AG20443 (cell line): ENCODE measurements around the gene HOGA1.
"Not testable (repeated sequence)": the region's sequence is repeated elsewhere in the genome, so short reads cannot be mapped to it uniquely, and the experiment has no call there.

Experiments used
- DNase-seq: peaks from one replicate; pipeline ENCODE4 v3.0.0; 2012; ENCODE audit warnings: low spot score, mixed read lengths

HOGA1 gene

DNA sequence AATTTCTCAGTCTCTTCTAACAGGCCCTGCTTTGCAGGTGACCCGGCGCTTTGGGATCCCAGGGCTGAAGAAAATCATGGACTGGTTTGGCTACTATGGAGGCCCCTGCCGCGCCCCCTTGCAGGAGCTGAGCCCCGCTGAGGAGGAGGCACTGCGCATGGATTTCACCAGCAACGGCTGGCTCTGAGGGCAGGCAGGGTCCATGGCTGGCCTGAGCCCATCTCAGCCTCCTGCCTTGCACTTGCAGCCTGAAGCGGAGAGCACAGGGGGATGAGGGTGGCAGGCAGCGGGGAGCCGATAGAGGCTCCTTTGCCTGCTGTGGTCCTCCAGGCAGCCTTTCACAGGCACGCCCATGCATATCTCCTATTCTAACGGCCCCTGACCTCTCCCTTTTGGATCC is 27.3 kb downstream of the HOGA1 start:
- no peak for DNase-seq

GRCh38 chr10:97612386-97612785 is 28.2 kb downstream of the HOGA1 start:
- peak; percentile 77 for DNase-seq

DNA sequence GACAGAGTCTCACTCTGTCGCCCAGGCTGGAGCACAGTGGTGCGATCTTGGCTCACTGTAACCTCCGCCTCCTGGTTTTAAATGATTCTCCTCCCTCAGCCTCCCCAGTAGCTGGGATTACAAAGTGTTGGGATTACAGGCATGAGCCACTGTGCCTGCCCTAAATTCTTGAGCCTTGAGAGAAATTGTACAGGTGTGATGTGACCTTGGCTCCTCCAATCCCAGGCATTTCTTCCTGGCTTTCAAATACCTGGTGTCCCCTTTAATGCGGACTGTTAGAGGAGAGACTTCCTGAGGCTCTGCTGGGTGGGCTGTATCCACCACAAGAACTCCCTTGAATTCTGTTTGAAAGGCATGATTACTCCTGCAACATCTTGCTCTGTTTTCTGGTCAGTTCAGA is 34.1 kb downstream of the HOGA1 start:
- no peak for DNase-seq

- DNase-seq: no peak
Observed at GRCh38 chr10:97618733-97619132, 34.5 kb downstream of the HOGA1 start.

GRCh38 chr10:97623277-97623676 is 39.1 kb downstream of the HOGA1 start:
- DNase-seq: no peak

DNA sequence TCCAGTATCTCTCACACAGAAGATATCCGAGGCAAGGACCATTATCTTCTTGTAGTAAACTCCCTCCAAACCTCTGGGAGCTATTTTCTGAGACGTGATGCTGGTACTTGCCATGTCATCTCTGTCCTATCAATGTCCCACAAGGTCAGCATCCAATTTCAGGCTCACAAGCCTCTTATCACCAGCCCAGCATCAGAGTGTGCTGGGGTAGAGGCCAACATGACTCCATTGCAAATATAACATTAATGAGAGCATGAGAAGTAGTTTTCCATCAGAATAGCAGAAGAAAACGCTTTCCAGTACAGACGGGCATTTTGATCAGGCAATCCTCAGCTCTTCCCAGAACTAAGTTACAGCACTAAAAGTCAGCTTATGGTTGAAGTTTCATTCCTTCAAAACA is 43.5 kb downstream of the HOGA1 start:
- DNase-seq: no peak

DNA sequence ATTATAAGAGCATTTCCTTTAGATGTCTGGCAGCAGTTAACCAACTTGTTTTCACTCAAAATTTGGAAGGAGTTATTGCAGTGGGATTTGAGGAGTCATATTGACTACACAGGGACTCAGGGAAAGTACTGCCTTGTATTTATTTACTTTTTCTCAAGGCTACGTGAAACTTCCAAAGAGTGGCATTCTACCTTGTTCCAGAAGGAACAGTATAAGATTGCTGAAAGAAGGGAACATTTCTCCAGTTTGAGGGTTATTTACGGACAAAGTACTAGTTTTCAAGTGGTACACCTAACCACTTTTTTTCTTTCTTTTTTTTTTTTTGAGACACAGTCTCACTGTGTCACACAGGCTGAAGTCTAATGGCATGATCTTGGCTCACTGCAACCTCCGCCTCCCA is 44.0 kb downstream of the HOGA1 start:
- no peak for DNase-seq

- DNase-seq: no peak
Observed at GRCh38 chr10:97629289-97629688, 45.1 kb downstream of the HOGA1 start.

DNA sequence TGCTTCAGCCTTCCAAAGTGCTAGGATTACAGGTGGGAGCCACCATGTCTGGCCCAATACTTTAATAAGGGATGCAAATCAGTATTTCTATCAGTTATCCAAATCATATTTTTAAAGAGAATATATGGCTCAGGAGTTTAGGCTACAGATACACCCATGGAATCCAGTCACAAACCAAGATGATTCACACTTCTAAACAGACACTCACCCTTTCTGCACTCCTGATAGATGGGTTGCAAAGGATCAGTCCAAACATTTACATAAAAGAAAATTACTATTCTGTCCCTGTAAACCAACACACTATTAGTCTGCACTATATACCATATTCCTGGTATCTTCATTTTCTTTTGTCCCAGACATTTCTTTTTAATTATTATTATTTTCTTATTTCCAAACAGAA is 46.9 kb downstream of the HOGA1 start:
- no peak for DNase-seq

- DNase-seq: peak; percentile 97
Observed at GRCh38 chr10:97632949-97633884, 49.0 kb downstream of the HOGA1 start, which contains the start of gene MORN4. MORN4 (minus strand) TSS chr10:97633500; CDS start chr10:97619653, 13,847 bp downstream.

- no peak for DNase-seq
Observed at GRCh38 chr10:97633921-97634320, 49.7 kb downstream of the HOGA1 start.

DNA sequence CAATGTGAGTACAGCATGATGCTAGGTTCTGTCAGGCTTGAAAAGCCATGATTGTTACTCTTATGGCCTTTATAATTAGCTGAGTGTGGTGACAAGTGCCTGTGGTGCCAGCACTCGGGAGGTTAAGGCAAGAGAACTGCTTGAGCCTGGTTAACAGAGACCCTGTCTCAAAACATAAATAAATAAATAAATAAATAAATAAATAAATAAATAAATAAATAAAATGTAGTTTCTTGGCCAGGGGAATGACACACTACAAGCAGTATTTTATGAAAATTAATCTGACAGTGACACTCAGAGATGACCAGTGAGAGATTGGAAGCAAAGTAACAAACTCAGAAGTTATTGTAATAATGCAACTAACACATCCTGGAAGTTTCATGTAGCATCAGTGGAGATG is 51.4 kb downstream of the HOGA1 start:
- no peak for DNase-seq

GRCh38 chr10:97639090-97639489 is 54.9 kb downstream of the HOGA1 start:
- not testable (repeated sequence) for DNase-seq

DNA sequence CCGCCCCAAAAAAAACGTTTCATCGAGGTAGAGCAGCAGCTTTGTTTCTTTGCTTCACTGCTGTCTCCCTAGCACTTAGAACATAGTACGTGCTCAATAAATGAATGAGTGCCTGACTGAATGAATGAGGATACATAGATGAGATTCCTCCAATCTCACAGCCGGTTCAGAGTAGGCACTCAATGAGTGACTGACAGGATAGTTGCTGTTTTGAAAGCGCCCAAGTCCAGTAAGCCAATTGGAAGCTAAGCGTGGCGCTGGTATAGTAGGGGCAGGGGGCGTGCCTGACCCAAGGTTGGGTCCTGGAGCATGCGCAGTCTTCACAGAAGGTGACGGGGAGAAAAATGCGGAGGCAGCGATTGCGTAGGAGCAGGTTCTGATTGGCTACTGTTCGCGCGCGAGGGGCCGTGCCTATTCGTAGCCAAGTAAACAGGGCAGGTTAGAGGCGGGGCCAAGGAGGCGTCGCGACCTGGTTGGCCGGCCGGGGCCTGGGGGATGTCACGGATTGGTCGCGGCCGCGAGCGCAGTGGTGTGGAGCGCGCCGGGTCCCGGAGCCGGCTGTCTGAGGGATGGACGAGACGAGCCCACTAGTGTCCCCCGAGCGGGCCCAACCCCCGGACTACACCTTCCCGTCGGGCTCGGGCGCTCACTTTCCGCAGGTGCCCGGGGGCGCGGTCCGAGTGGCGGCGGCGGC is 56.1 kb downstream of the HOGA1 start, which contains the start of gene PI4K2A:
Gene PI4K2A, plus strand, starts transcription at position 498 of the 694 bp plus-strand sequence. Its CDS starts 72 bp downstream, at position 570.
- peak; percentile 99 for DNase-seq

DNA sequence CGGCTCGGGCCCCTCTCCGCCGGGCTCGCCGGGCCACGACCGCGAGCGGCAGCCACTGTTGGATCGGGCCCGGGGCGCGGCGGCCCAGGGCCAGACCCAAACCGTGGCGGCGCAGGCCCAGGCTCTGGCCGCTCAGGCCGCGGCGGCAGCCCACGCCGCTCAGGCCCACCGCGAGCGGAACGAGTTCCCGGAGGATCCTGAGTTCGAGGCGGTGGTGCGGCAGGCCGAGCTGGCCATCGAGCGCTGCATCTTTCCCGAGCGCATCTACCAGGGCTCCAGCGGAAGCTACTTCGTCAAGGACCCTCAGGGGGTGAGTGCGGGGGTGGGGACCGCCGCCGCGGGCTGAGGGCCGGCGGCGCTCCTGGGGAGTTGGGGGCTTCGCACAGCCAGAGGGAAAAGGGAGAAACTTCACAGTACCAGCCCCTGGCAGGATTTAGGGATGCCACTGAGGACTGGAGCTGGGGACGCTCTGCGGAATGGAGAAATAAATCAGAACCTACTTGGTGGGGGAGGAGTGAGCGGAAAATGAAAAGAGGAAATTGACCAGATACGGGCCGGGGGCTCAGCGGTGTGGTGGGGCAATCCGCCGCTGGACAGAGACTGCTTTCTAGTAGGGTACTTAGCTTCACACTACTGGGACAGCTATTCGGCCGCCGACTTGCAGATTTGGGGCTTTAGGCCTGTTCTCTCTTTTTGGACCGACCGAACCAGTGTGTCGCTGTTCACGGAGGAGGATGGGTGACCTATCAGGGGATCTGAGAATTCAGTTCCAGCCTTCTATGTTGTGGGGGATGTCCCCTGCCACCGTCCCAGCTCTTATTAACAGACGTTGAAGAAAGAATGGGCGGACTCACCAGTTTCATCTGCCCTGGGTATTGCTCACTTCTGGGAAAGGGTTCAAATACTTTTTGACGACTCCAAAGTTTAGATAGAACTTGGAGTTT is 57.0 kb downstream of the HOGA1 start:
- peak; percentile 73 for DNase-seq

GRCh38 chr10:97642471-97643159 is 58.4 kb downstream of the HOGA1 start:
- DNase-seq: not testable (repeated sequence)

DNA sequence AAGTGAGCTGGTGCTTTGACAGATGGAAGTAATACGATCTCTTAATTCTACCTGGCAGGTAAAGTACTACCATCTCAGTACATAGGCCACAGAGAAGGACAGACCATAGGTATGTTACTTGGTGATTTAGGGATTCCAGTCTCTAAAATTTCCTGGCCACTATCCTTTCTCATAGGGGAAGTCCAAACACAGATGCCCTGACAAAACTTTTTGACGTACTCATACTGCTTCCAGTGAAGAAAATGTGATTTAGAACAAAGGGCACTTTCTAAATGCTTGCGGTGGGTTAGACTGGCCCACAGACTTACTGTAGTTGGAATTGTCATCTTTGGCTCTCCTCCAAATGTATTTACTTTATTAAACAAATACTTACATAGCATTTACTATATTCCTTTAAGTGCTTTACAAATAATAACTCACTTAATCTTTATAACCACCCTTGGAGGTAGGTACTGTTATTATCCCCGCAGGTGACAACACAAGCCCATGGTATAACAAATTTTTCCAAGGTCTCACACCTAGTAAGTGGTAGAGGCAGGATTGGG is 59.3 kb downstream of the HOGA1 start:
- no peak for DNase-seq

DNA sequence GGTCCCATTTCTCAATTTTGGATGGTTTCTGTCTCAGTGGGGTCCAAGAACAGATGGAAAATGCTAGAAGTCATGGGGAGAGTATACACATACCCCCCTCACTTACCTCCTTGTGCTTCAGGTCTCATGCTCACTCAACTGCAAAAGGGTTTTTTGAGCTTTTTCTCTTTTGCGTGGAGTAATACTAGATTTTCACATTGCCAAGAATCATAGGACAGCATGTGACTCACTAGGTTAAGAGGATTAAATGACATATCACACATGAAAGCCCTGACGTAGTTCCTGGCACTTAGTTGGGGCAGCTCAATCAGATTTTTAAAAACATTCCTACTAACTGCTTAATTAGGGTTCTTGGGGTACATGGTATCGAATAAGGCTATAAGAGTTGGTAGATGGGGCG is 60.7 kb downstream of the HOGA1 start:
- no peak for DNase-seq

- peak; percentile 23 for DNase-seq
Observed at GRCh38 chr10:97647556-97647955, 63.4 kb downstream of the HOGA1 start.

- DNase-seq: peak; percentile 85
Observed at GRCh38 chr10:97648562-97649404, 64.6 kb downstream of the HOGA1 start.
